ENCODE results near the gene PDIA6. TPM values are rescaled to one million over a fixed set of nuclear protein-coding genes. Genes with fewer than 3 reads are reported as not detected.

PDIA6 gene
- total RNA-seq, 4 donors from 2014 or later = 35.2 to 90.3 (median 66.3) TPM

DNA sequence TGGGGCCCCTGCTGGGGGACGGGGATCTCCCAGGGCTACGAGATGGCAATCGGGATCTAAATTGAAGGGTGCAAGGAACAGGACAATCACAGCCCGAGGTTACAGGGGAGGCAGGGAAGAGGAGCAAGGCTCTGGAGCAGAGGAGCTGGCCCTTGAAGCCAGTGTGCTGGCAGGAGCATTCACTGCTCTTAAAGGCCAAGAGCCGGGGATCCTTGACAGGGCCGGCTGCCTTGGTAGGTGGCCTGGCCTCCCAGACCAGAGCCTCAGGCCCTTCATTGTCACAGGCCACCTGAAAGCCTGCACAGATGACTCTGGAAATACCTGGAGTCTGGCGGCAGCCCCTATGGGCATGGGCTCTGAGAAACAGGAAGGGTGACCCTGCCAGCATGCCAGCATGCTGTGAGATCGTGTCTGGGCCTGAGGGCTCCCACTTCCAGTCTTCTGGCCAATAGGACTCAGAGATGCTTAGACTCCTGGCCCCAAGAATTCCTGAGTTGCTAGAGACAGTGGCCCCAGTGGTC lies 38.7 kb downstream of the PDIA6 start:
- no peaks in the 10 kb centered on the region for H3K9me3 ChIP-seq
- no peak overlapping the region for H3K27ac ChIP-seq
- H3K27me3 ChIP-seq = no peaks in the 10 kb centered on the region
- peaks cover 0 to 4% (median 1%) of the 10 kb centered on the region in 4 donors for H3K36me3 ChIP-seq
- no peak overlapping the region for H3K4me3 ChIP-seq
- DNase-seq = no peak
- H3K4me1 ChIP-seq = no peaks in the 10 kb centered on the region
- in situ Hi-C loops (cut with MboI; ENCODE audit: low pct_ligation_motif_present in 1 of 4, low pct_unique_long_range_greater_than_20kb in 1 of 4, low sequenced_read_pairs in 3 of 4) = no loop called here
- intact Hi-C loops (cut with DNase I; ENCODE audit: low total_unique reads) = no loop called here
- WGBS, 2 donors (ENCODE audit: low coverage in 1 of 2) = 88% methylated on average over 8 of the region's 8 CpGs; no CpG with 5 or more reads in 1 of the 2 donors
- TF ChIP-seq EP300 (IDR thresholded peaks at IDR 0.05; ENCODE audit: low read depth) = no peak
- TF ChIP-seq, protein P1, sequence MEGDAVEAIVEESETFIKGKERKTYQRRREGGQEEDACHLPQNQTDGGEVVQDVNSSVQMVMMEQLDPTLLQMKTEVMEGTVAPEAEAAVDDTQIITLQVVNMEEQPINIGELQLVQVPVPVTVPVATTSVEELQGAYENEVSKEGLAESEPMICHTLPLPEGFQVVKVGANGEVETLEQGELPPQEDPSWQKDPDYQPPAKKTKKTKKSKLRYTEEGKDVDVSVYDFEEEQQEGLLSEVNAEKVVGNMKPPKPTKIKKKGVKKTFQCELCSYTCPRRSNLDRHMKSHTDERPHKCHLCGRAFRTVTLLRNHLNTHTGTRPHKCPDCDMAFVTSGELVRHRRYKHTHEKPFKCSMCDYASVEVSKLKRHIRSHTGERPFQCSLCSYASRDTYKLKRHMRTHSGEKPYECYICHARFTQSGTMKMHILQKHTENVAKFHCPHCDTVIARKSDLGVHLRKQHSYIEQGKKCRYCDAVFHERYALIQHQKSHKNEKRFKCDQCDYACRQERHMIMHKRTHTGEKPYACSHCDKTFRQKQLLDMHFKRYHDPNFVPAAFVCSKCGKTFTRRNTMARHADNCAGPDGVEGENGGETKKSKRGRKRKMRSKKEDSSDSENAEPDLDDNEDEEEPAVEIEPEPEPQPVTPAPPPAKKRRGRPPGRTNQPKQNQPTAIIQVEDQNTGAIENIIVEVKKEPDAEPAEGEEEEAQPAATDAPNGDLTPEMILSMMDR (IDR thresholded peaks at IDR 0.05) = no peak
- no peak for TF ChIP-seq POLR2AphosphoS5 (IDR thresholded peaks at IDR 0.05)
- TF ChIP-seq POLR2A (IDR thresholded peaks at IDR 0.05) = no peak

- Histone ChIP-seq H3K4me3 (no peak overlapping the region), H3K4me1 (no peaks in the 10 kb centered on the region), H3K36me3 (peaks cover 0 to under 1% (median 0%) of the 10 kb centered on the region in 4 donors), H3K9me3 (no peaks in the 10 kb centered on the region), H3K27me3 (no peaks in the 10 kb centered on the region), H3K27ac (no peak overlapping the region)
- no peak for TF ChIP-seq EP300 (IDR thresholded peaks at IDR 0.05; ENCODE audit: low read depth)
- no peak for TF ChIP-seq POLR2A (IDR thresholded peaks at IDR 0.05)
- no peak for TF ChIP-seq POLR2AphosphoS5 (IDR thresholded peaks at IDR 0.05)
- TF ChIP-seq, protein P1 (IDR thresholded peaks at IDR 0.05) = no peak
- intact Hi-C loops (cut with DNase I; ENCODE audit: low total_unique reads) = no loop called here
- no peak for DNase-seq
- 85 to 100% methylated on average over 1 to 13 of the region's 13 CpGs for WGBS, 2 donors (ENCODE audit: low coverage in 1 of 2)
- in situ Hi-C loops (cut with MboI; ENCODE audit: low pct_ligation_motif_present in 1 of 4, low pct_unique_long_range_greater_than_20kb in 1 of 4, low sequenced_read_pairs in 3 of 4) = no loop called here
These were observed 39.7 kb downstream of the PDIA6 start for GRCh38 chr2:10772868-10773215.

DNA sequence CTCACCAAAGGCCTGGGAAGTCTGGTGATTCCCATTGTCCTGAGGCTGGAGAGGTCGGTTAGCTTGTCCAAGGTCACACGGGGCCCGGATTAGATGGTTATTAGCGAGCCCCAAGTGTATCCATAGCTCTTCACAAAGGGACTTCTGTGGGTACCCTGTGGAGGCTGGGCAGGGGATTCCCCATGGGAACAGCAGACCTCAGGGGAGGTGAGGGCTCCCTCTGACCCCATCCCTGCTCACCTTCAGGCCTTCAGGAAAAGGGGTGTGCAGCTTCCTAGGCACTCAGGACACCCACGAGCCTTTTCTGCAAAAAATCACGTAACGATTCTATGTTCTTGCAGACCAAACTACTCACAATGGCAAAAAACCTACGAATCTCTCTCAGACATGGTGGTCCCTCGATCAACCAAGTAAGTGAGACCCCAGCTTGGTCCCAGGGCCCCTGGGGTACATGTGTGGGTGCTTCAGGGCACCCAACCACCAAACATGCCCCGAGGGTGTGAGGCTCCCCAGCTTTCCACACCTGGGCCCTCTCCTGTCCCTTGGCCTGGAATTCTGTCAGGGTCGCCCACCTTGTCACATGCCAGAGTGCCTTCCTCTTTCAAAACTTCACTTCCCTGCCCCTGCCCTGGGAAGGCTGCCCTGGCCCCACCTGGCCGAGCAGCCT lies 40.3 kb downstream of the PDIA6 start:
- Histone ChIP-seq H3K27me3 (no peaks in the 10 kb centered on the region), H3K4me1 (no peaks in the 10 kb centered on the region), H3K4me3 (no peak overlapping the region), H3K27ac (no peak overlapping the region), H3K9me3 (no peaks in the 10 kb centered on the region), H3K36me3 (no peaks in the 10 kb centered on the region)
- DNase-seq = no peak
- intact Hi-C loops (cut with DNase I; ENCODE audit: low total_unique reads) = no loop called here
- no peak for TF ChIP-seq POLR2AphosphoS5 (IDR thresholded peaks at IDR 0.05)
- no peak for TF ChIP-seq POLR2A (IDR thresholded peaks at IDR 0.05)
- TF ChIP-seq EP300 (IDR thresholded peaks at IDR 0.05; ENCODE audit: low read depth) = no peak
- TF ChIP-seq, protein P1 (IDR thresholded peaks at IDR 0.05) = no peak
- WGBS, 2 donors (ENCODE audit: low coverage in 1 of 2) = 91 to 92% methylated on average over 4 to 12 of the region's 12 CpGs
- in situ Hi-C loops (cut with MboI; ENCODE audit: low pct_ligation_motif_present in 1 of 4, low pct_unique_long_range_greater_than_20kb in 1 of 4, low sequenced_read_pairs in 3 of 4) = no loop called here

DNA sequence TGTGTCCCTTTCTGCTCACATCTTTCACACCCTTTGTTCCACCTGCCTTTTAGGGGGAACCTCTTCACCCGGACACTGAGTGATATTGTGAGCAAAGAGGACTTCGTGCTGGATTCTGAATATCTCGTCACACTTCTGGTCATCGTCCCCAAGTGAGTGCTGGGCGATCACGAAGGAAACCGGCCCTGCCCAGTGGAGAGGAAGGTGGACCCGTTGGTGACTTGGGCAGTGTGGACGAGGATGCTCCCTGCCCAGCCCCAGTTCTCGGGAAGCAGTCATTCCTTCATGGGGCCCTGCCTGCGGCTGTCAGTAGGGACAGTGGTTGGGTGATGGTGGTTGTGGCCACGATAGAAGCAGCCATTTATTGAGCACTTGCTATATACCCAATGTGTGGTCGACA lies 40.8 kb downstream of the PDIA6 start:
- Histone ChIP-seq H3K4me3 (no peak overlapping the region), H3K36me3 (no peaks in the 10 kb centered on the region), H3K4me1 (no peaks in the 10 kb centered on the region), H3K9me3 (no peaks in the 10 kb centered on the region), H3K27me3 (no peaks in the 10 kb centered on the region), H3K27ac (no peak overlapping the region)
- in situ Hi-C loops (cut with MboI; ENCODE audit: low pct_ligation_motif_present in 1 of 4, low pct_unique_long_range_greater_than_20kb in 1 of 4, low sequenced_read_pairs in 3 of 4) (no loop called here), intact Hi-C loops (cut with DNase I; ENCODE audit: low total_unique reads) (no loop called here)
- 91% methylated on average over 13 of the region's 13 CpGs; no CpG with 5 or more reads in 1 of the 2 donors for WGBS, 2 donors (ENCODE audit: low coverage in 1 of 2)
- TF ChIP-seq, protein P1 (IDR thresholded peaks at IDR 0.05) = no peak
- TF ChIP-seq EP300 (IDR thresholded peaks at IDR 0.05; ENCODE audit: low read depth) = no peak
- DNase-seq = no peak
